Natural killer cell treated with Interleukin-12 subunit alpha and Interleukin-12 subunit beta and Interleukin-15 and Interleukin-18, amount 100 ng/mL, for 72 hours (primary cell): ENCODE measurements around the gene PSMB2. TPM values are rescaled to one million over a fixed set of nuclear protein-coding genes. Genes with fewer than 3 reads are reported as not detected.
A peak's percentile ranks its signal among the peaks of the same experiment; 100 is the strongest.

Source experiments
- ATAC-seq, 2 donors: fragments of 150-1000 bp; cut with Tn5 transposase in 1 of 2; sonication (Bioruptor Pico), chemical (Tn5 transposase) in 1 of 2; 2 replicates each; pipeline ENCODE4 v1.10.0; 2021
- DNase-seq: peaks from one replicate; pipeline ENCODE4 v3.0.0; 2022; ENCODE audit warnings: low spot score
- H3K27ac Mint-ChIP-seq, 2 donors: 1 replicate in 1 of 2; 2 replicates in 1 of 2; pipeline ENCODE4 v1.8.0; 2022; ENCODE audit warnings: mixed read lengths in 2 of 2, mild to moderate bottlenecking in 1 of 2, moderate library complexity in 1 of 2
- H3K27me3 Mint-ChIP-seq, 2 donors: 1 replicate in 1 of 2; 2 replicates in 1 of 2; pipeline ENCODE4 v1.8.0; 2022; ENCODE audit warnings: mixed read lengths in 2 of 2
- H3K36me3 Mint-ChIP-seq: one replicate; pipeline ENCODE4 v1.8.0; 2022; ENCODE audit warnings: mixed read lengths
- H3K4me1 Mint-ChIP-seq, 2 donors: 1 replicate in 1 of 2; 2 replicates in 1 of 2; pipeline ENCODE4 v1.8.0; 2022; ENCODE audit warnings: low read depth in 2 of 2, mixed read lengths in 2 of 2, mild to moderate bottlenecking in 1 of 2
- H3K4me3 Mint-ChIP-seq: one replicate; pipeline ENCODE4 v1.8.0; 2022; ENCODE audit warnings: mixed read lengths
- H3K9me3 Mint-ChIP-seq: 2 replicates; pipeline ENCODE4 v1.8.0; 2022; ENCODE audit warnings: mixed read lengths
- total RNA-seq, 2 donors: library from RNA; stranded (reverse); gene quantifications; one replicate each; pipeline ENCODE4 v1.2.3, GENCODE V29; 2022

The PSMB2 gene
- total RNA-seq, 2 donors from 2014 or later = 114 to 139 TPM

DNA sequence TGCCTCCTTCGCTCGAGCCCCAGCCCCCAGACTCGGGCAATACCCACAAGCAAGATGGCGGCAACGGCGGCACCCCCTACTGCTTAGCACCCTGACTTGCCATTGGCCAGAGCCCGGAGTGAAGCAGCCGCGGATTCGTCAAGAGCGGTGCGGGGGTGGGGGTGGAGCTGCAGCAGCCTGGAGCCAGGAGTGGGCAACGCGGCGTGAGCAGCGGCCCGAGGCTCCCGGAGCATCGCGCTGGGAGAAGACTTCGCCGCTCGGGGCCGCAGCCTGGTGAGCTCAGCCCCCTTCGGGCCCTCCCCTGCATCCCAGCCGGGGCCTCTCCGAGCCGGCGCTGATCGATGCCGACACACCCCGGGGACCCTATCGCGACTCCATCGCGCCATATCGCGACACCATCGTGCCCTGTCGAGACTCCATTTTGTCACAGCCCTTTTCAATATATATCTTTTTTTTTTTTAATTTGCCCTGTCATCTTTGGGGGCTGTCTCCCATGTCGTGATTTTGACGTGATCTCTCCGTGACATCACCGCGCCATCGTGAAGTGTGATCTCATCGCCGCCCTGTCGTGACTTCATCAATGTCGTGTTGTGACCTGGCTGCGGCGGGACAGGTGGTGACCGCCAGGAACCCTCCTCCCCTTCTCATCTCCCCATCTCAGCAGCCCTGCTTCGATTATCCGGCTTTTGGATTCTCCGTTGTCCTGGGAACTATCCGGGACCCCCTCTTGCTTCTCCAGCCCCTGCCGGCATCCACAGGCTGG lies 83.5 kb downstream of the PSMB2 start, which contains the start of gene NCDN:
Gene NCDN (plus strand): TSS at position 189 of the 763 bp plus-strand sequence. CDS start 392 bp downstream, at position 581.
- Mint-ChIP-seq H3K36me3 (no peaks in the 10 kb centered on the region), H3K27ac (peak within 1 kb of the TSS; percentile 97), H3K27me3 (no peaks in the 10 kb centered on the region), H3K9me3 (no peaks in the 10 kb centered on the region), H3K4me3 (peak within 1 kb of the TSS; percentile 100), H3K4me1 (peaks cover 49 to 52% of the 10 kb centered on the region in 2 donors)
- ATAC-seq = peak; percentile 97
- DNase-seq = peak; percentile 98

DNA sequence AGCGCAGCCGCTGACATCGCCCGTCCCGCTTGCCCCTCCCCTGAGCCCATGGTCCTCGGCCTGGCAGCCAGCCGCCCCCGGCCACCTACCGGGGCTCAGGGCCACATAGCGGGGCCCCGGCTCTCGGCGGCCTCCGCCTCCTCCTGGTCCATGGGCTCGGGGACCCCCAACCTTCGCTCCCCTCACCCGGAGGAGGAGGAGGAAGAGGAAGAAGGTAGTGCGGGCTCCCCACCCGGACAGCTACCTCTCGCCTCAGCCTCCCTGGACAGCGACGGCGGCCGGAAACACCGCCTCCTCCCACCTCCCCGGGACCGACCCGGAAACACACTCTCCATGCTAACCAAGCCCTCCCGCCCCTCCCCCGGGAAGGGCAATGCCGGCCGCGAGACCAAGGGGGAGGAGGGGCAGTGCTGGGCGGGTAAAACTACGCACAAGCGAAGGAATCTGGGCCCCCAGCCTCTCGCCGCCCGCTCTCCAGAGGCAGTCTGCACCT lies 84.2 kb downstream of the PSMB2 start, which contains the start of gene KIAA0319L:
Gene KIAA0319L (minus strand): TSS at position 286 of the 493 bp plus-strand sequence. CDS start 2,912 bp downstream, outside the sequence.
- H3K9me3 Mint-ChIP-seq = no peaks in the 10 kb centered on the region
- H3K36me3 Mint-ChIP-seq = no peaks in the 10 kb centered on the region
- DNase-seq = peak; percentile 92
- H3K27ac Mint-ChIP-seq = peak within 1 kb of the TSS; percentile 97
- no peaks in the 10 kb centered on the region for H3K27me3 Mint-ChIP-seq
- peaks cover 44 to 52% of the 10 kb centered on the region in 2 donors for H3K4me1 Mint-ChIP-seq
- peak; percentile 90 to 92 for ATAC-seq
- H3K4me3 Mint-ChIP-seq = peak within 1 kb of the TSS; percentile 100

DNA sequence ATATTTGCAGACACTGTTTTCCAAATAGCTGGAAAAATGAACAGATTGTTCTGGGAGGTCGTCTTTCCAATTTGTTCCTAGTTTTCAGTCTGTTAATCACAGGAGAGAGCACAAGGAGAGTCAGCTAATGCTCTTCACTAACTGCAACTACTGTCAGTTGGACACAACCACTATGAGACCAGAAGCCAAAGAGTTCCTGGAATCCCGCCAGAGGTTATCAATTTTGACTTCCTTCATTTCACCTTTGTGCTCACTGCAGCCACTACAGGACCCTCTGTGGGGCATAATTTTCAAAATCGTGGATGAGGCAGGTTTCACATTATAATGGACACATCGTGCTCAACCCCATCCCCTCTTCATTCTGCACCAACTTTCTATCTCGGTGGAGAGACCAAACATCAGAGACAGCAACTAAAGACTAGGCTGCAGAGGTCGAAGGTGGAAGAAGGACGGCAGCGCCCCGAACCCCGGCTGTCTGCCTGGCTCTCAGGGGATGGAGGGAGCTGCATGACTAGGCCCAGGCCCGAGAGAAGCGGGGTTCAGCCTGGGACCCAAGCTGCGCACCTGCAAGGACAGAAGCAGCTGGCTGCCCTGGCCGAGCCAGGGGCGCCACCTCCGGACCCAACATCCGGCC lies 84.7 kb downstream of the PSMB2 start:
- H3K27ac Mint-ChIP-seq = peak overlapping the region; percentile 97
- no peak for ATAC-seq
- H3K4me3 Mint-ChIP-seq = peak overlapping the region; percentile 100
- no peaks in the 10 kb centered on the region for H3K27me3 Mint-ChIP-seq
- DNase-seq = no peak
- H3K36me3 Mint-ChIP-seq = no peaks in the 10 kb centered on the region
- no peaks in the 10 kb centered on the region for H3K9me3 Mint-ChIP-seq
- H3K4me1 Mint-ChIP-seq = peaks cover 40 to 46% of the 10 kb centered on the region in 2 donors

DNA sequence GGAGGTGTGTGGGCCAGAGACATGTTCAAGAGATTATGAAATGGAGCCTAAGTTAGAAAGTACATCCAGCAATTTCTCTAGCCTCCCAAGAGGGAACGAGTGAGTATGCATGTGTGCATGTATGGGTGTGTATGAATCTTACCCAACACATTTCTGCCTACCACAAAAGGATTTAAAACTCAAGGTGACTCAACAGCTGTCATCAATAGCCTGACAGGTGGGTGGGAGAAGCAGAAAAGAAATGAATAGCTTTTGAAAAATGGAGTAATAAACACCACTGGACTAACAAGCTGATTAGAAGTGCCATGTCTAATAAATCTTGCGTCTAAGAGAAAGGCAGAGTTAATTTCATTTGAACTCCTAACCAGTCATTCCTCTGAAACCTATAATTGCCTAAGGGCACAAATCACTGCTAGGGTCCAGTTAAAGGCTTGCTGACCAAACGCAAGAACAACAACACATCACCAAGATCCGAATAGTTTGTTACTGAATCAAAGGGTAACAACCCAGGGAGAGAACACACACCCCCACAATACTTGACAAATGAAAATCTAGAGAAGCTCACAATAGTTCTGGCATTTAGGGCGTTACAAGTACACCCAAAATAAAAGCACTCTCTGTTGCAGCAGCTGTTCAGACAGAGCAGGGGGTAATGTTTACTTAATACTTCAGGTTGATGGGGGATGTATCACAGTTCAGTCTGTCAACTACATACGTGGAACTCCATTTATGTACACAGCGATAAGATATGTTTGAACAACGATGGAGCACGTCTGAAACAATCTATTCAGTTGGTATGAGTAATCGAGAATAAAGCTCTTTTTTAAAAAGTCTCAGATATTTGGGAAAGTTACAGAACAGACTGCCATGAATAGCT lies 85.5 kb downstream of the PSMB2 start:
- H3K4me1 Mint-ChIP-seq = peaks cover 37 to 39% of the 10 kb centered on the region in 2 donors
- no peak for ATAC-seq
- H3K9me3 Mint-ChIP-seq = no peaks in the 10 kb centered on the region
- H3K4me3 Mint-ChIP-seq = peak overlapping the region; percentile 100
- H3K36me3 Mint-ChIP-seq = no peaks in the 10 kb centered on the region
- H3K27me3 Mint-ChIP-seq = no peaks in the 10 kb centered on the region
- no peak for DNase-seq
- peak overlapping the region; percentile 97 for H3K27ac Mint-ChIP-seq

DNA sequence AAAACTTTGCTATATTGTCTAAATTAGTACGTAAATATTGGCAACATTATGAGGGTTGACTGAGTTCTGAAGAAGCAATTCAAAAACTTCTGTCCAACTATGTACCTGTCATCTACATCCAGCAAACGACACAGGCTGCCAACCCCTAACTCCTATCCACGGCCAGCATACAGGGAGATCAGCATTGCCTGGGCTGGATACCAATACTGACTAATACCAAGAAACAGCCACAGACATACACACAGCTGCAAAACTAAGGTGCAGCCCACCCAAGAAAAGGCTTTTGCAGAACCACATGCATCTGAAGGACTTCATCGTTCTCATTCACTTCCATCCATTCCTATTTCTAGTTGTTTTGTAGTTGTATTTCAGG lies 86.1 kb downstream of the PSMB2 start:
- ATAC-seq (no peak), DNase-seq (no peak)
- Mint-ChIP-seq H3K36me3 (no peaks in the 10 kb centered on the region), H3K27me3 (no peaks in the 10 kb centered on the region), H3K4me3 (peak overlapping the region; percentile 100), H3K9me3 (no peaks in the 10 kb centered on the region), H3K4me1 (peaks cover 37 to 39% of the 10 kb centered on the region in 2 donors), H3K27ac (peak overlapping the region; percentile 97)

DNA sequence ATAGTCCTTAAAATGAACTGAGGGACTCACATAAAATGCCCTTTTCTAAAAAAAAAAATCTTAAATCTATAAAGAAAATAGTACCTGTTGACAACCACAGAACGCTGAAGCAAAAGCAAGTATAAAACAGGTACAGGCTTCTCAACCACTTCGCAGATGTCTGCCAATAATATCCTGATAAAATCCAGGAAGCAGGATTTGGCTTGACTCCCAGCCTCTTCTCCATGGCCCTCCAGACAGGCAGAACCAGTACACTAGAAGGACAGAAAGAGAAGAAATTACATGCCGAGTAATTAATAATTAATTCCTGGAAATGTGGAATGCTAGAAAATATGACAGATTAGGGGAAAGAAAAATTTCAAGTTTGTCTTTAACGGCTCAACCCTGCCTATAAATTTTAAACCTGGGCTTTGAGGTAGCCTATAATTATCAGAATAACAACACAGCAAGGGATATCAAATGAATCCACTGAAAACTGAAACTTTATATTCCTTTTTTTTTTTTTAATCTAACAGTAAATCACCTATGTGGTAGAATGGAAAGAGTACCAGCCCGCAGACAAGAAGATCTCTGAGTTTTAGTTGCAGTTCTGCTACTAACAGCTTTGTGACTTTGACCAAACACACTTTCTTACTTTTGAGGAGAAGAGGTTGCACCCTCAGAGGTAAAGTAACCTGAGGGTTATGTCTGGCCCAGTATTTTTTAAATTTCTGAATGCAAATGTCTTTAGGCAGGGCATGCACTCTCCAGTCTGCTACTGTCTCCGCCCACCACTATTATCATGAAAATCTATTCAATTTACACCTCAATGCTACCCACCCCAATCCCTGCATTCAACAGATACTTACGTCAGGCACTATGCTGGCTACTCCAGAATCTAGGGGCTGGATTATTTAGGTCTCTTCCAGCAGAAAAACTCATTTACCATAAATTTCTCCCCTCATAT lies 86.8 kb downstream of the PSMB2 start:
- Mint-ChIP-seq H3K36me3 (no peaks in the 10 kb centered on the region), H3K9me3 (no peaks in the 10 kb centered on the region), H3K27me3 (no peaks in the 10 kb centered on the region), H3K4me3 (peak overlapping the region; percentile 100), H3K27ac (peak overlapping the region in 1 of 2 donors; percentile 97), H3K4me1 (peaks cover 33 to 37% of the 10 kb centered on the region in 2 donors)
- ATAC-seq (no peak), DNase-seq (no peak)

DNA sequence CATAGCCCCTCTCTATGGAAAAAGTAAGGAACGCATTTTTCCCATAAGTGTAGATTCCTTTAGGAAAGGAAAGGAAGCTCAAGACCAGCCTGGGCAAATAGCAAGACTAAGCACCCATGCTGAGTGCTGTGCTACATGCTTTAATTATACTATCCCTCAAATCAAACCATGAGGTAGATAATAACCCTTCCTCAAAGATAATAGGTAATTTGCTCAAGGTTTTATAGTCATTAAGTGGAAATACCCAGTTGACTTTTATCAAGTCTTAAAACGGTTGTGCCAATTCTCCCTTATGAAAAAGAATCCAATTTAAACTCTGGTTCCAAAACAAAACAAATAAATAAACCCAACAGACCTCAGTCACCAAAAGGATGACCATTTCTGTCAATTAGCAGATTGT lies 87.5 kb downstream of the PSMB2 start:
- DNase-seq = no peak
- no peak for ATAC-seq
- H3K4me3 Mint-ChIP-seq = no peak overlapping the region
- H3K9me3 Mint-ChIP-seq = no peaks in the 10 kb centered on the region
- H3K27me3 Mint-ChIP-seq = no peaks in the 10 kb centered on the region
- H3K36me3 Mint-ChIP-seq = no peaks in the 10 kb centered on the region
- H3K27ac Mint-ChIP-seq = no peak overlapping the region
- peaks cover 30 to 33% of the 10 kb centered on the region in 2 donors for H3K4me1 Mint-ChIP-seq

Other genes with a start within 250 kb of the PSMB2 start
- gene KIAA0319L, start 84.1 kb downstream of the PSMB2 start, total RNA-seq = 10 to 100 TPM; 58.6 to 88.8 TPM
- 10 to 100 TPM; 42.2 to 59.6 TPM for gene NCDN, start 83.7 kb downstream of the PSMB2 start, total RNA-seq
- gene TFAP2E, start 68.2 kb downstream of the PSMB2 start, total RNA-seq = 1 to 10 TPM; 3.3 to 5.1 TPM
- gene C1orf216, start 77.4 kb upstream of the PSMB2 start, total RNA-seq = 10 to 100 TPM; 15.9 to 41.1 TPM
- 10 to 100 TPM; 46.3 to 87.3 TPM for gene CLSPN, start 128.5 kb upstream of the PSMB2 start, total RNA-seq
- 10 to 100 TPM; 10.2 to 15.3 TPM for gene AGO4, start 166.5 kb upstream of the PSMB2 start, total RNA-seq
- gene AGO1, start 241.7 kb upstream of the PSMB2 start, total RNA-seq = 10 to 100 TPM; 25.3 to 37.2 TPM